HG03457 (cell line): ENCODE data around the gene PDZD2.
"Not testable (repeated sequence)": the region's sequence is repeated elsewhere in the genome, so short reads cannot be mapped to it uniquely, and the experiment has no call there.

Source experiments
- ATAC-seq: cut with Tn5 transposase; IDR thresholded peaks from one replicate; pipeline ENCODE4 v1.9.1; 2021; ENCODE audit warnings: moderate number of reproducible peaks; ENCODE audit not compliant: unreplicated experiment

The PDZD2 gene

GRCh38 chr5:31682851-31683250 lies 43.9 kb downstream of the PDZD2 start:
- no peak for ATAC-seq

- ATAC-seq: no peak
Measured at GRCh38 chr5:31688515-31689092, 49.7 kb downstream of the PDZD2 start.

GRCh38 chr5:31691408-31691807 lies 52.5 kb downstream of the PDZD2 start:
- not testable (repeated sequence) for ATAC-seq

DNA sequence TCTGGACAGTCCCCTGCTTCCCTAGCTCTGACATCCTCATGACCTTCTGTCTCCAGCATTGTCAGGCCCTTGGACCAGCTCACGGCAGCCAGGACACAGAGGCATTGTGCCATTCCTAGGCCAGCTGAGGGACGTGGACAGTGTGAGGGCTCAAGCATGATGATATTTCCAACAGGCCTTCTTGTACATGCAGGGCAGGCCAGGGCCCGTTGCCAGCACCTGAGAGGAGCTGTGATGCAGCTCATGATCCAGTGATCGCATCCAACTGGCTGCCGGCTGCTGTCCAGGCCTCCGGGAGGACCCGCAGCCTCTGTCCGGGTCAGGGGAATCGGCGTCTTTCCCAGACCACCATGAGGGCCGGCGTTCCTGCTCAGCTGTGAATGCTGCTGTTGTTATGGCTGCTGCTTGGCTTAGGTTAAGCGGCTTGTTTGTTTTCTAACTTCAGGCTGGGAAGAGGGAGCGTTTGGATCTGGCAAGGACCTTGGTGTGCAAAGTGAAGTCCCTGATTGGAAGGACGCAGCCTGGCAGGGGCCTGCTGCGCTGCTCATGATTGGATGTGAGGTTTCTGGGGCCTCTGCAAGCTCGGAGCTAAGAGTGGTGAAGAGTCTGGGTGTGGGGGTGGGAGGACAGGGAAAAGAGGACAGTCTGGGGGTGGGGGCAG lies 53.8 kb downstream of the PDZD2 start:
- ATAC-seq: no peak

DNA sequence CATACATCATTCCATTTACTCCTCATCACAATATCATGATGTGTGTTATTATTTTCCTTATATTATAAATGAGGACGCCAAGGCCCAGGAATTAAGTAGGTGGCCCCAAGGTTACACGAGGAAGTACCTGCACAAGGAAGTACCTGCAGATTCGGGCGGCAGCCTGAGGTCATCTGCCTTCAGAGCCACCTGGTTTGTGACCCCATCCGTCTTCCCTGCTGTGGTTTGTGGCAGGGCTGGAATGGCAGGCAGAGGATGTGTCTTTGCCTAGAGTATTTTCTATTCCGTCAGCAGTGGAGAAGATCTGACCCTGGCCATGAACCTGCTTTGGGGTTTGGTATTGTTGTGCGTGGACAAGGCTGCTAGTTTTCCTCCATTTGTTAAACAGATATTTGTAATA lies 59.7 kb downstream of the PDZD2 start:
- ATAC-seq: no peak

- ATAC-seq: no peak
Measured at GRCh38 chr5:31701642-31702299, 62.8 kb downstream of the PDZD2 start.

GRCh38 chr5:31702712-31703111 lies 63.8 kb downstream of the PDZD2 start:
- no peak for ATAC-seq

DNA sequence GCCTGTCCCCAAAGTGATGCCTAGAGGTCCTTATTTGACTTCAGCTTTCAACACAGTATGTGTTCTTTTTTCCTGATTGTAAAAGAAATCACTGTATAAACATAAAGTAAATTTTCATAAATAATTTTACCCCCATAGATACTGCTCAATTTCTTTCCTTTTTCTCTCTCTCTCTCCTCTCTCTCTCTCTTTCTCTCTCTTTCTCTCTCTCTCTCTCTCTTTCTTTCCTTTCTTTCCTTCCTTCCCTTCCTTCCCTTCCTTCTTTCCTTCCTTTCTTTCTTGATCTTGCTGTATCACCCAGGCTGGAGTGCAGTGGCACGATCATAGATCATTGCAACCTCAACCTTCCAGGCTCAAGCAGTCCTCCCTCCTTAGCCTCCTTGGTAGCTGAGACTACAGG lies 64.8 kb downstream of the PDZD2 start:
- no peak for ATAC-seq

DNA sequence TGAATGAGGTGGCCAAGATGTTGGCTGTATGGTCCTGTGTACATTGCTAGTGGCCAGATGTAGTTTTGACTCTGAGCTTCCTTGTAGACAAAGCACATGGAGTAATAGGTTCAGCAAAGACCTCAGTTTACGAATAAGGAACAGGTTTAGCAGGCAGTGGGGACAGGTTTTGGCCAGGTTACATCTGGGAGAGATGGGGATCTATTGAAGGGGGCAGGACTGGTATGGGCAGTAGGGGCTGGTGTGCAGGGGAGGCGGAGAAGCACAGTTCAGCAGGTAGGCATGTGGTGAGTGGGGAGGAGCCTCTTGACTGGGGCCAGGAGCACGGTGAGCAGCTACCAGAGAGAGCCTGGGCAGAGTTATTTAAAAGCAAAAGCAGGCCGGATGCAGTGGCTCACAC lies 67.3 kb downstream of the PDZD2 start:
- no peak for ATAC-seq

- ATAC-seq: no peak
Measured at GRCh38 chr5:31707329-31707728, 68.4 kb downstream of the PDZD2 start.

DNA sequence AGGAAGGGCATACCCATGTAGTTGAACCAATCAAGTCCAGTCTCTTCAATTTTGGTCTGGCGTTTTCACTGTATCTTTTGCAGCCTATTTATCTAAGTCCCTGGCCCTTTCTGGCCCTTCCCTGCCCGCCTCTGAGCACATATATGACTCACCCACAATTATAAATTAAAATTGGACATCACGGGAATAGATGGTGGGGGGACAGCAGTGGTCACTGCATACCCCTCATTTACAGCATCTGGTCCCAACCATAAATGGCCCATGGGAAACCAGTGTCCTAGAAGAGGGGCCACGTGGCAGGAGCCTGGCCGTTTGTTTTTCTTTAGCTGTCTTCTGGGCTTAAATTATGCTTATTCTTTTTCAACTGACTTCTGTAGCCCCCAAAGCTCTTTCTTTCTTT lies 69.2 kb downstream of the PDZD2 start:
- no peak for ATAC-seq

DNA sequence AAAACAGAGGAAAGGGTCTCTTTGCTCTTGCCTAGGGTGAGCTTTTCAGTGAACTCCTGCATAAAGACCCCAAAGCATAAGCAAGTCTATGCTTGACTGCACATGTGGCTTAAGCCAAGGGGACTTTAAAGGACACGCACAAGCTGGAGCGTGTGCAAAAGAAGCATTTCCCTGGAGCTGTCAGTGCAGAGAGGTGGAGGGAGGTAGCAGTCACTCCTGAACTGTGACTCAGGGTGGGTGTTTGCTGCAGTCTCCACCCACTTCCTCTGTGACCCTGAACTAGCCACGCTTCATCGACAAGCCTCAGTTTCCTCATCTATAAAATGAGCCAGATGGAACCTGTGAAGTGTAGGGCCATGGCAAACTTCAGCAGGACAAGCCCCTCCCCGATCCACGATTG lies 72.4 kb downstream of the PDZD2 start:
- ATAC-seq: no peak

DNA sequence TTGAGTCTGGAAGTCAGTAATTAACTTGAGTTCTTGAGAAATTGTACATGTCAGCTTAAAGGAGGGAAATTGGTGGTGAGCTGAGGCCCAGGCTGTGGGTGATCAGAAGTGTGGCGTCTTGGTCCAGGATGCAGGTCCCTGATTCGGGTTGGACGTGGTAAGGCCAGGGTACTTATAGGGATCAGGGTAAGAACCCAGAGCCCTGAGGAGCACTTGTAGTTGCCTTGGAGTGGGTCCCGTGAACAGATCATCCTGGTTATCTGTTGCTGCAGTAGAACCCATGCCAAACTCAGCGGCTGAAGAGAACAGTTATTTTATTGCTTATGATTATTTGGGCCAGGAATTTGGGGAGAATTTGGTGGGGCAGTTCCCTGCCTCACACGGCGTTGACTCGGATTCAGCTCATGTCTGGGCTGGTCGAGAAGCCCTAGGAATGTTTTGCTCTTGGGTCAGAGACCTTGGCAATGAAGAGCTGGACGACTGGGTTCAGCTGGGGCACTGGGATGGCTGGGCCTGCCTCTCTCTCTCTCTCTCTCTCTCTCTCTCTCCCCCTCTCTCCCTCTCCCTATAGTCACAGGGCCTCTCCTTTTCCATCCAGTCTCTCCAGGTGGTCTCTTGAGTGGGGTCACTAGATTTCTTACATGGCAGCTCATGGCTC lies 73.1 kb downstream of the PDZD2 start:
- ATAC-seq: no peak

GRCh38 chr5:31717561-31717960 lies 78.6 kb downstream of the PDZD2 start:
- ATAC-seq: no peak

GRCh38 chr5:31720004-31720403 lies 81.1 kb downstream of the PDZD2 start:
- no peak for ATAC-seq

DNA sequence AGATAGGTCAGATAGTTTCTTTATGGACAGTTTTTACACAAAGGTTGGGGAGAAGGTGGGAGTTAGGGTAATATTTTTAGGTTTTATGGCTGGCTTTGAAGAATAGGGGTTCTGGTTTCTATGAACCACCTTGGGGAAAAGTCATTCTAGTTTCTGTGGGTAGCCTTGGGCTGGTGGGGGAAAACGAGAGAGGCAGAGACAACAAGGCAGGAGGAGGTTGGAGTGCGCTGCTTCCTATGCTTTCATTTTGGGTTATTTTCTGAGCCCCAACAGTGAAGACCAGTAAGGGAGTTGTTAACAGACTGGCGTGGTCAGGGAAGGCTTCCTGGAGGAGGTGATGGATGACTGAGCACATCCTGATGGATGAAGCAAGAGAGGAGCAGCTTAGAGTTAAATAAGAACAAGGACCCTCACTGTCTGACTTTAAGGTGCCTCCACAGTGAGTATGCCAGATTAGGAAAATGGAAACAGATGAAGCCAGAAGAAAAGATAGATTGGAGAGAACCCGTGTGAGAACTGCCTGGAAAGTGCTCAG lies 81.9 kb downstream of the PDZD2 start:
- no peak for ATAC-seq

GRCh38 chr5:31722111-31722510 lies 83.2 kb downstream of the PDZD2 start:
- no peak for ATAC-seq

GRCh38 chr5:31725996-31726395 lies 87.1 kb downstream of the PDZD2 start:
- ATAC-seq: no peak

DNA sequence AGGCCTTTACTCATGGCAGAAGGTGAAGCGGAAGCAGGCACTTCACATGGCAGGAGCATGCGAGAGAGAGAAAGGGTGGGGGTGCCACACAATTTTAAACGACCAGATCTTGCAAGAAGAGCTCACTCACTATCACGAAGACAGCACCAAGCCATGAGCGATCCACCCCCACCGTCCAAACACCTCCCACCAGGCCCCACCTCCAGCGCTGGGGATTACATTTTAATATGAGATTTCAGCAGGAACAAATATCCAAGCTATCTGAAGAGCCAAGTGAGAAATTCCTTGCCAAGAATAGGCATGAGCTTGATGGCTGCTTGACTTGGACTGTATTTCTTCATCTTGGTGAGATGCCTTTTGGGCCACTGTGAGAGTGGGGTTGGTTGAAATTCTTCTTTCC lies 88.0 kb downstream of the PDZD2 start:
- no peak for ATAC-seq

GRCh38 chr5:31728039-31728438 lies 89.1 kb downstream of the PDZD2 start:
- ATAC-seq: no peak

DNA sequence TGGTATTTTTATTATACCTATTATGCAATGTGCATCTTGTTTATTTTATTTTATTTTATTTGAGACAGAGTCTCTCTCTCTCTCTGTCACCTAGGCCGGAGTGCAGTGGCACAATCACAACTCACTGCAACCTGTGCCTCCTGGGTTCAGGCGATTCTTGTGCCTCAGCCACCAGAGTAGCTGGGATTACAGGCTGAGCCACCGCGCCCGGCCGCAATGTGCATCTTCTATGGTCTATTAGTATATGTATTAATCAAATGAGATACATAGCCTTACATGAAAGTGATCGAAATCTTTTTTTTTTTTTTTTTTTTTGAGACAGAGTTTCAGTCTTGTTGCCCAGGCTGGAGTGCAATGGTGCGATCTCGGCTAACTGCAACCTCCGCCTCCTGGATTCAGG lies 89.9 kb downstream of the PDZD2 start:
- not testable (repeated sequence) for ATAC-seq

- ATAC-seq: no peak
Measured at GRCh38 chr5:31730139-31730538, 91.2 kb downstream of the PDZD2 start.
